Activated CD8-positive, alpha-beta memory T cell treated with anti-CD3 and anti-CD28 coated beads, Interleukin-2, amount 50 U/mL, for 24 hours (primary cell): Measurements from ENCODE around the gene FGFR4.

ENCODE experiments used
- DNase-seq: peaks from one replicate; pipeline ENCODE4 v3.0.0-alpha.2; 2020; ENCODE audit errors: extremely low read depth

FGFR4 gene

GRCh38 chr5:177103523-177104253 is 17.0 kb downstream of the FGFR4 start:
- DNase-seq, result no peak

- DNase-seq, result no peak
These were observed 19.2 kb downstream of the FGFR4 start for GRCh38 chr5:177105691-177106476.

GRCh38 chr5:177107159-177107558 is 20.4 kb downstream of the FGFR4 start:
- no peak for DNase-seq

GRCh38 chr5:177109810-177110209 is 23.1 kb downstream of the FGFR4 start:
- DNase-seq, result no peak

GRCh38 chr5:177111720-177112394 is 25.1 kb downstream of the FGFR4 start:
- DNase-seq, result peak; percentile 23

GRCh38 chr5:177112589-177113220 is 26.0 kb downstream of the FGFR4 start:
- no peak for DNase-seq

- DNase-seq, result peak; percentile 44
These were observed 27.1 kb downstream of the FGFR4 start for GRCh38 chr5:177113566-177114424.

GRCh38 chr5:177116631-177117373 is 30.1 kb downstream of the FGFR4 start:
- peak; percentile 53 for DNase-seq

GRCh38 chr5:177117441-177118045 is 30.8 kb downstream of the FGFR4 start:
- no peak for DNase-seq

GRCh38 chr5:177122566-177122965 is 35.9 kb downstream of the FGFR4 start:
- no peak for DNase-seq

GRCh38 chr5:177123789-177124485 is 37.2 kb downstream of the FGFR4 start:
- no peak for DNase-seq

GRCh38 chr5:177124486-177124991 is 37.8 kb downstream of the FGFR4 start:
- no peak for DNase-seq

GRCh38 chr5:177126771-177127170 is 40.1 kb downstream of the FGFR4 start:
- DNase-seq, result no peak

GRCh38 chr5:177128551-177128981 is 41.9 kb downstream of the FGFR4 start:
- no peak for DNase-seq

GRCh38 chr5:177130211-177131018 is 43.7 kb downstream of the FGFR4 start:
- DNase-seq, result no peak

- DNase-seq, result no peak
These were observed 44.3 kb downstream of the FGFR4 start for GRCh38 chr5:177131019-177131320.

- DNase-seq, result no peak
These were observed 44.8 kb downstream of the FGFR4 start for GRCh38 chr5:177131352-177132135.
